Measurements from ENCODE around the gene SLC2A13.

DNA sequence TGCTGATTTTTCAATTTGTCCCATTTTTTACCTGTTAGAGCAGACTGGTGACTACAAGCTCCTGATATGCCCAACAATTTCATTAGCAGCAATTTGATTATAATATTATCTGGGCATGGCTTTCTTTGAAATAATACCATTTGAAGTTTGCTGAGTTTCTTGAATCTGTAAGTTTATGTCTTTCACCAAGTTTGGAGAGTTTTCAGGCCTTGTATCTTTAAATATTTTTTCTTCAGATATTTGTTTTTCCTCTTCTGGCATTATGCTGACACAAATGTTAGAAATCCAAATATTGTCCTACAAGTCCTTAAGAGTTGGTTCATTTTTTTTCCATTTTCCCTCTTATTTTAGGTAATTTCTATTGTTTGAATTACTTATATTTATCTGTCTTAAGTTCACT is 30.4 kb downstream of the SLC2A13 start:
- TF ChIP-seq POLR2A (IDR thresholded peaks at IDR 0.05): no peak
- TF ChIP-seq, protein P1, sequence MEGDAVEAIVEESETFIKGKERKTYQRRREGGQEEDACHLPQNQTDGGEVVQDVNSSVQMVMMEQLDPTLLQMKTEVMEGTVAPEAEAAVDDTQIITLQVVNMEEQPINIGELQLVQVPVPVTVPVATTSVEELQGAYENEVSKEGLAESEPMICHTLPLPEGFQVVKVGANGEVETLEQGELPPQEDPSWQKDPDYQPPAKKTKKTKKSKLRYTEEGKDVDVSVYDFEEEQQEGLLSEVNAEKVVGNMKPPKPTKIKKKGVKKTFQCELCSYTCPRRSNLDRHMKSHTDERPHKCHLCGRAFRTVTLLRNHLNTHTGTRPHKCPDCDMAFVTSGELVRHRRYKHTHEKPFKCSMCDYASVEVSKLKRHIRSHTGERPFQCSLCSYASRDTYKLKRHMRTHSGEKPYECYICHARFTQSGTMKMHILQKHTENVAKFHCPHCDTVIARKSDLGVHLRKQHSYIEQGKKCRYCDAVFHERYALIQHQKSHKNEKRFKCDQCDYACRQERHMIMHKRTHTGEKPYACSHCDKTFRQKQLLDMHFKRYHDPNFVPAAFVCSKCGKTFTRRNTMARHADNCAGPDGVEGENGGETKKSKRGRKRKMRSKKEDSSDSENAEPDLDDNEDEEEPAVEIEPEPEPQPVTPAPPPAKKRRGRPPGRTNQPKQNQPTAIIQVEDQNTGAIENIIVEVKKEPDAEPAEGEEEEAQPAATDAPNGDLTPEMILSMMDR (IDR thresholded peaks at IDR 0.05): no peak
